HCT116 (cell line): Measurements from ENCODE around the gene CDKL2. TPM values are rescaled to one million over a fixed set of nuclear protein-coding genes. Genes with fewer than 3 reads are reported as not detected.
"Not testable (repeated sequence)": the region's sequence is repeated elsewhere in the genome, so short reads cannot be mapped to it uniquely, and the experiment has no call there.

Source experiments
- ATAC-seq: fragments of 200-7000 bp; cut with Tn5 transposase; 2 replicates; pipeline ENCODE4 v1.9.1; 2020; ENCODE audit warnings: mild to moderate bottlenecking, moderate library complexity
- BruUV-seq: library from RNA; stranded (reverse); fragments of 400-500 nt; replicated peaks from 2 replicates; lab custom pipeline; 2021; lab: Mats Ljungman, UMichigan
- CTCF ChIA-PET: fragments of 300-600 bp; sonication (Branson Sonifier 250); formaldehyde crosslinking; loops from one replicate; lab custom pipeline; 2021; ENCODE audit warnings: antibody characterized with exemption; lab: Charles Lee
- POLR2A ChIA-PET: fragments of 300-600, 350-600 bp; sonication (Branson Sonifier 250); formaldehyde crosslinking; loops from one replicate; lab custom pipeline; 2021; ENCODE audit warnings: antibody characterized with exemption; lab: Charles Lee
- RAD21 ChIA-PET, 2 experiments: fragments of 300-600 bp; sonication (Branson Sonifier 250); formaldehyde crosslinking; loops; one replicate each; lab custom pipeline; 2023; ENCODE audit warnings: low total read pairs in 2 of 2; ENCODE audit not compliant: uncharacterized antibody in 2 of 2, unreplicated experiment in 2 of 2, low non-redundant PET in 1 of 2; lab: Charles Lee
- DNase-seq: peaks from one replicate; pipeline ENCODE4 v3.0.0-alpha.2; 2010; ENCODE audit warnings: low read depth, low spot score
- H2AFZ ChIP-seq: fragments of 200-600 bp; shearing (Covaris generic), sonication (generic); 2 replicates; pipeline ENCODE4 v1.6.1; 2017; ENCODE audit warnings: low read depth, mixed run types, mixed read lengths, antibody characterized with exemption, low read length; ENCODE audit not compliant: poor library complexity, severe bottlenecking
- H3K27ac ChIP-seq: 2 replicates; pipeline ENCODE4 v1.5.1; 2012; ENCODE audit warnings: low read depth, low read length
- H3K27me3 ChIP-seq: fragments of 200-600 bp; sonication (generic); 2 replicates; pipeline ENCODE4 v1.6.1; 2016; ENCODE audit warnings: mixed run types, low read length, mixed read lengths; ENCODE audit not compliant: insufficient read depth
- H3K36me3 ChIP-seq, 2 experiments: fragments of 200-500 bp in 1 of 2; fragments of 200-600 bp in 1 of 2; sonication (Bioruptor generic) in 1 of 2; sonication (generic) in 1 of 2; 2 replicates each; pipeline versions ENCODE4 v1.5.1 to v1.6.1; 2014 to 2016; ENCODE audit warnings: low read length in 2 of 2, inconsistent platforms in 1 of 2, mixed read lengths in 1 of 2, mixed run types in 1 of 2; ENCODE audit not compliant: insufficient read depth in 2 of 2, control insufficient read depth in 1 of 2
- H3K4me1 ChIP-seq, 2 experiments: fragments of 200-600 bp in 1 of 2; sonication (generic) in 1 of 2; 2 replicates each; pipeline versions ENCODE4 v1.5.1 to v1.6.1; 2012 to 2017; ENCODE audit warnings: low read length in 2 of 2, inconsistent platforms in 1 of 2, mild to moderate bottlenecking in 1 of 2, mixed read lengths in 1 of 2, mixed run types in 1 of 2, moderate library complexity in 1 of 2; ENCODE audit not compliant: insufficient read depth in 2 of 2, control insufficient read depth in 1 of 2
- H3K4me2 ChIP-seq: fragments of 200-600 bp; sonication (generic); 2 replicates; pipeline ENCODE4 v1.6.1; 2017; ENCODE audit warnings: mixed run types, low read length, mixed read lengths
- H3K4me3 ChIP-seq, 2 experiments: fragments of 200-600 bp in 1 of 2; sonication (generic) in 1 of 2; replicated peaks in 1 of 2; 2 replicates each; pipeline ENCODE4 v1.5.1; 2011 to 2016; ENCODE audit warnings: low read length in 2 of 2, control low read depth in 1 of 2, low read depth in 1 of 2, mild to moderate bottlenecking in 1 of 2, mixed read lengths in 1 of 2, mixed run types in 1 of 2
- H3K79me2 ChIP-seq: fragments of 200-600 bp; sonication (generic); 2 replicates; pipeline ENCODE4 v1.6.1; 2017; ENCODE audit warnings: mild to moderate bottlenecking, mixed run types, low read length, moderate library complexity, mixed read lengths; ENCODE audit not compliant: insufficient read depth
- H3K9ac ChIP-seq: fragments of 200-600 bp; sonication (generic); 2 replicates; pipeline ENCODE4 v1.6.1; 2016; ENCODE audit warnings: low read length, mixed read lengths
- H3K9me2 ChIP-seq: fragments of 200-600 bp; sonication (generic), shearing (Covaris generic); 2 replicates; pipeline ENCODE4 v1.6.1; 2017; ENCODE audit warnings: mixed run types, mild to moderate bottlenecking, moderate library complexity; ENCODE audit not compliant: insufficient read depth
- H3K9me3 ChIP-seq, 2 experiments: fragments of 200-500 bp in 1 of 2; fragments of 200-600 bp in 1 of 2; sonication (Bioruptor generic) in 1 of 2; sonication (generic) in 1 of 2; 2 replicates each; pipeline ENCODE4 v1.6.1; 2014 to 2017; ENCODE audit warnings: low read length in 2 of 2, mixed read lengths in 2 of 2, inconsistent platforms in 1 of 2, low read depth in 1 of 2, mild to moderate bottlenecking in 1 of 2, mixed run types in 1 of 2, moderate library complexity in 1 of 2; ENCODE audit not compliant: control insufficient read depth in 1 of 2, insufficient read depth in 1 of 2
- H4K20me1 ChIP-seq: fragments of 200-600 bp; sonication (generic), shearing (Covaris generic); 2 replicates; pipeline ENCODE4 v1.6.1; 2017; ENCODE audit warnings: mixed run types, mild to moderate bottlenecking, moderate library complexity; ENCODE audit not compliant: insufficient read depth
- POLR2A ChIP-seq: IDR thresholded peaks from 2 replicates; pipeline ENCODE4 v1.7.0; 2011; ENCODE audit warnings: borderline replicate concordance; ENCODE audit not compliant: insufficient read depth, insufficient read length; ENCODE audit errors: extremely low read depth
- intact Hi-C: fragments of 100-400 bp; cut with micrococcal nuclease; formaldehyde crosslinking; loops from 2 replicates; pipeline ENCODE4 v1.10.0; 2022
- total RNA-seq: library from RNA; stranded (reverse); gene quantifications from one replicate; pipeline ENCODE4 v1.2.1, GENCODE V29; 2021; ENCODE audit not compliant: unreplicated experiment

Gene CDKL2
- total RNA-seq, 1 experiment from 2014 or later = 1.2 TPM

- TF ChIP-seq POLR2A = no peak
Measured at GRCh38 chr4:75542824-75543223, 87.5 kb downstream of the CDKL2 start (continued).

GRCh38 chr4:75537308-75537707 is 93.0 kb downstream of the CDKL2 start:
- RAD21 ChIA-PET, CTCF ChIA-PET: not testable (repeated sequence)

GRCh38 chr4:75533926-75534325 is 96.4 kb downstream of the CDKL2 start:
- H3K4me3 ChIP-seq, intact Hi-C loops, CTCF ChIA-PET, H3K4me2 ChIP-seq, H3K79me2 ChIP-seq, H3K4me1 ChIP-seq, BruUV-seq, H4K20me1 ChIP-seq, H3K9me3 ChIP-seq, H3K9ac ChIP-seq, H3K36me3 ChIP-seq, ATAC-seq, H3K27ac ChIP-seq, POLR2A ChIA-PET, H3K27me3 ChIP-seq, H2AFZ ChIP-seq, H3K9me2 ChIP-seq, DNase-seq, RAD21 ChIA-PET: not testable (repeated sequence)

More at GRCh38 chr4:75537308-75537707, 93.0 kb downstream of the CDKL2 start:
- intact Hi-C loops, H3K9me3 ChIP-seq, H3K4me2 ChIP-seq, H3K4me1 ChIP-seq, POLR2A ChIA-PET, H3K9ac ChIP-seq, H4K20me1 ChIP-seq, H3K36me3 ChIP-seq, H2AFZ ChIP-seq, DNase-seq, H3K79me2 ChIP-seq, BruUV-seq, H3K27me3 ChIP-seq, H3K27ac ChIP-seq, ATAC-seq, H3K4me3 ChIP-seq, H3K9me2 ChIP-seq: not testable (repeated sequence)

- DNase-seq, CTCF ChIA-PET, H3K9me3 ChIP-seq, intact Hi-C loops, ATAC-seq, H4K20me1 ChIP-seq, H3K36me3 ChIP-seq, H3K9ac ChIP-seq, BruUV-seq, H3K4me3 ChIP-seq, POLR2A ChIA-PET, H3K4me1 ChIP-seq, H3K4me2 ChIP-seq, H3K9me2 ChIP-seq, H3K27me3 ChIP-seq, H2AFZ ChIP-seq, H3K79me2 ChIP-seq, RAD21 ChIA-PET, H3K27ac ChIP-seq: not testable (repeated sequence)
Measured at GRCh38 chr4:75533339-75533887, 96.9 kb downstream of the CDKL2 start.

- POLR2A ChIA-PET = not testable (repeated sequence)
Measured at GRCh38 chr4:75531536-75532143, 98.7 kb downstream of the CDKL2 start.

More at GRCh38 chr4:75531536-75532143, 98.7 kb downstream of the CDKL2 start:
- DNase-seq, H3K4me3 ChIP-seq, H3K9ac ChIP-seq, H2AFZ ChIP-seq, ATAC-seq, H3K79me2 ChIP-seq, H3K9me2 ChIP-seq, H3K9me3 ChIP-seq, H3K27me3 ChIP-seq, H3K4me2 ChIP-seq, H3K4me1 ChIP-seq, RAD21 ChIA-PET, H3K27ac ChIP-seq, H4K20me1 ChIP-seq, intact Hi-C loops, CTCF ChIA-PET, BruUV-seq: not testable (repeated sequence)
- H3K36me3 ChIP-seq = peaks cover 9 to 12% of the 10 kb centered on the region in 2 experiments; a peak in 3 of 4 replicates
